ENCODE measurements around the gene HIGD1A.

Gene HIGD1A

DNA sequence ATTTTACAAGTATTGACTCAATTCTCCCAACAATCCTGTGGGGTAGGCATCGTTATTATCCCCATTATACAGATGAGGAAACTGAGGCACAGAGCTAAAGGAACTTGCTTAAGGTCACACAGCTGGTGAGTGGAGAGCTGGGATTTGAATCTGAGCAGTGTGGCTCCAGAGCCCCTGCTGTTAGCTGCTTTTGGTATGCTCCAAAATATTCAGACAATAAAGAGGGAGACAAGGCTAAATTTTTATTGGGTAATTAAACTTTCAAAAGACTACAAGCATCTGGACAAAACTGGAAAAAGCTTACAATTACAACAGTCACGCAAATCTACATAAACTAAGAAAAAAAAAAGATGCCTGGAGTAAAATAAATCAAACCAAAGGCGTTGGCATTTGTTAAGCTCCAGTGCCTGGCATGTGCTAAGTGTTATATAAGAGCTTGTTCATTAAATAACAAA is 59.0 kb downstream of the HIGD1A start:
- DNase-seq (ENCODE audit: insufficient read length, low spot score): no peak
- no peak for FAIRE-seq
- TF ChIP-seq POLR2AphosphoS5 (IDR thresholded peaks at IDR 0.05; ENCODE audit: low read depth, low read length) (no peak), PAX5 (IDR thresholded peaks at IDR 0.05; ENCODE audit: insufficient read depth, low read length, severe bottlenecking) (no peak), TAF1 (IDR thresholded peaks at IDR 0.05; ENCODE audit: low read depth, low read length) (no peak), POLR2A (IDR thresholded peaks at IDR 0.05; ENCODE audit: low read depth, low read length) (no peak), POU2F2 (IDR thresholded peaks at IDR 0.05; ENCODE audit: low read depth, low read length) (no peak), SPI1 (IDR thresholded peaks at IDR 0.05; ENCODE audit: low read depth, low read length) (no peak)

DNA sequence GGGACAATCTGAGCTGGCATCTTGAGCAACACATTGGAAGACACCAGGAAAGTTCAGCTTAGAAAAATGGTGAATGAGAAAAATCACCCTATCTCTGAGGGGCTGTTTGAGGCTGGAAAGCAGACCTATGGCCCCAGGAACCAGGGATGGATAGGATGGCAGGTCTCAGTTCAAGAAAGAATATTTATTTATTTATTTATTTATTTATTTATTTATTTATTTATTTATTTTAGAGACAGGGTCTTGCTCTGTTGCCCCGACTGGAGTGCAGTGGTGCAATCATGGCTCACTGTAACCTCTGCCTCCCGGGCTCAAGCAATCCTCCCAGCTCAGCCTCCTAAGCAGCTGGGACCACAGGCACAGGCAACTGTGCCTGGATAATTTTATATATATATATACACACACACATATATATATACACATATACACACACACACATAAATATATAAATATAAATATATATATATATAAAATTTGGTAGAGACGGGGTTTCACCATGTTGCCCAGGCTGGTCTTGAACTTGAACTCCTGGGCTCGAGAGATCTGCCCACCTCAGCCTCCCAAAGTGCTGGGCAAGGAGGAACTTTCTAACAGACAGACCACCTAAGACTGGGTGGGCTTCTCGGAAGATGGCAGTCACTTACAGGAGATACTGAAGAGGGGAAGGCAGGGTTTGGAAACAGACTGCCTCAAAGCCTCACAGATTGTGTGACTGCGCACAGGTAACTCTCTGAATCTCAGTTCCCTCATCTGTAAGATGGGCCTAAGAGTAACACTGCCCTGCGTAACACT is 60.9 kb downstream of the HIGD1A start:
- TF ChIP-seq TAF1 (IDR thresholded peaks at IDR 0.05; ENCODE audit: low read depth, low read length): no peak
- TF ChIP-seq POLR2A (IDR thresholded peaks at IDR 0.05; ENCODE audit: low read depth, low read length): no peak
- TF ChIP-seq SPI1 (IDR thresholded peaks at IDR 0.05; ENCODE audit: low read depth, low read length): no peak
- TF ChIP-seq POLR2AphosphoS5 (IDR thresholded peaks at IDR 0.05; ENCODE audit: low read depth, low read length): no peak
- no peak for TF ChIP-seq POU2F2 (IDR thresholded peaks at IDR 0.05; ENCODE audit: low read depth, low read length)
- no peak for TF ChIP-seq PAX5 (IDR thresholded peaks at IDR 0.05; ENCODE audit: insufficient read depth, low read length, severe bottlenecking)
- FAIRE-seq (no peak), DNase-seq (ENCODE audit: insufficient read length, low spot score) (no peak)

DNA sequence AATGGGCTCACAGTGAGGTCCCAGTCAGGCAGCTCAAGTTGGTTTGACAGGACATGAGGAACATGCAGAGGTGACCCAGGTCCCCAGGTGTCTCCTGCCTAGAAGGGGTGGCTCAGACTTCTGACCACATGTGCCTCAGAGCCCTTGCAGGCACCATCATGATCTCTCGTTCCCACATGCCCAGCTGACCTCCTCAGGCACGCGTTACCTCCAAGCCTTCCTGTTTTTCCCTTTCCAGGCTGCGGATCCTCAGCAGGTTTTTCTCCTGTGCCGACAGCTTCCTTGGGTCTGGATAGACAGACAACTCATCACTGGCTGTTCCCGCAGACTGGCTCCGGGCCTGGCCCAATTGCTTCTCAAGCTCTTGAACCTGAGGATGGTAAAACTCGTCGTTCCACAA is 61.6 kb downstream of the HIGD1A start:
- TF ChIP-seq POLR2A (IDR thresholded peaks at IDR 0.05; ENCODE audit: low read depth, low read length): no peak
- TF ChIP-seq POU2F2 (IDR thresholded peaks at IDR 0.05; ENCODE audit: low read depth, low read length): no peak
- no peak for TF ChIP-seq POLR2AphosphoS5 (IDR thresholded peaks at IDR 0.05; ENCODE audit: low read depth, low read length)
- TF ChIP-seq TAF1 (IDR thresholded peaks at IDR 0.05; ENCODE audit: low read depth, low read length): no peak
- no peak for TF ChIP-seq PAX5 (IDR thresholded peaks at IDR 0.05; ENCODE audit: insufficient read depth, low read length, severe bottlenecking)
- no peak for TF ChIP-seq SPI1 (IDR thresholded peaks at IDR 0.05; ENCODE audit: low read depth, low read length)
- DNase-seq (ENCODE audit: insufficient read length, low spot score) (no peak), FAIRE-seq (no peak)

DNA sequence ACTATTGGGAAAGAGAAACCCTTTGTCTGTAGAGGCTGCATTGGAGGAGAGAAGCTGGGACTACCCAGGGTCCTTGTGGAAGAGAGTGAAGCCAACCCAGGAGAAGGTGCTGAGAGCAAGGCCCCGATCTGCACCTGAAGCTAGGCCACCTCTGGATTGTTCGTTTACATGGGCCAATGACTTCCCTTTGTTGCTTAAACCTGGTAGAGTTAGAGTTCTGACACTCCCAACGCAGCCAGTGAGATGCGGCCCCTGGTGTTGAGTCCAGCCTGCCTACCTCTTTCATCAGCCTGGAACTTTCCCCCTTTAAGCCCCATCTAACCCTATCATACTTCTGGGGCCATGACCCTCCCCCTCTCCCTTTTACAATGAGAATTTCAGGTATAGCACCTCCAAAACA is 62.0 kb downstream of the HIGD1A start:
- no peak for DNase-seq (ENCODE audit: insufficient read length, low spot score)
- TF ChIP-seq POLR2AphosphoS5 (IDR thresholded peaks at IDR 0.05; ENCODE audit: low read depth, low read length) (no peak), POU2F2 (IDR thresholded peaks at IDR 0.05; ENCODE audit: low read depth, low read length) (no peak), POLR2A (IDR thresholded peaks at IDR 0.05; ENCODE audit: low read depth, low read length) (no peak), SPI1 (IDR thresholded peaks at IDR 0.05; ENCODE audit: low read depth, low read length) (no peak), PAX5 (IDR thresholded peaks at IDR 0.05; ENCODE audit: insufficient read depth, low read length, severe bottlenecking) (no peak), TAF1 (IDR thresholded peaks at IDR 0.05; ENCODE audit: low read depth, low read length) (no peak)
- no peak for FAIRE-seq

DNA sequence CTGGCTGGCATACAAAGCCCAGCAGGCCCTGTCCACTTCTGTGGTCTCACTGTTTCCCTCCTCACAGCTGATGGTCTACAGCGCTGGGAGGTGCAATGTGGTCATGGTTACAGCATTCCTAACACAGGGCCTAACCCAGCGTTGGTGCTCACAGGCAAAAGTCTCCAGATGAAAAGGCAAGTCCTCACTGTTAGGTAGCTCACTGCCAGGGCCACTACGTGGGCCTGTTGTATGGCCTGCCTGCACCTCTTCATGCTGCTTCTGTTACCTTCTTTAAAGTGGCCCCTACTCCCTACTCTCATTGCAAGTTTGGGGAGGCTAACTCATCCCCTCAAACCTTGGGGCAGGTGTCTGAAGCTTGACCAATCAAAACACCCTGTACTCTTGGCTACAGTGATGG is 62.5 kb downstream of the HIGD1A start:
- no peak for DNase-seq (ENCODE audit: insufficient read length, low spot score)
- no peak for FAIRE-seq
- TF ChIP-seq SPI1 (IDR thresholded peaks at IDR 0.05; ENCODE audit: low read depth, low read length) (no peak), POLR2AphosphoS5 (IDR thresholded peaks at IDR 0.05; ENCODE audit: low read depth, low read length) (no peak), POLR2A (IDR thresholded peaks at IDR 0.05; ENCODE audit: low read depth, low read length) (no peak), TAF1 (IDR thresholded peaks at IDR 0.05; ENCODE audit: low read depth, low read length) (no peak), PAX5 (IDR thresholded peaks at IDR 0.05; ENCODE audit: insufficient read depth, low read length, severe bottlenecking) (no peak), POU2F2 (IDR thresholded peaks at IDR 0.05; ENCODE audit: low read depth, low read length) (no peak)

DNA sequence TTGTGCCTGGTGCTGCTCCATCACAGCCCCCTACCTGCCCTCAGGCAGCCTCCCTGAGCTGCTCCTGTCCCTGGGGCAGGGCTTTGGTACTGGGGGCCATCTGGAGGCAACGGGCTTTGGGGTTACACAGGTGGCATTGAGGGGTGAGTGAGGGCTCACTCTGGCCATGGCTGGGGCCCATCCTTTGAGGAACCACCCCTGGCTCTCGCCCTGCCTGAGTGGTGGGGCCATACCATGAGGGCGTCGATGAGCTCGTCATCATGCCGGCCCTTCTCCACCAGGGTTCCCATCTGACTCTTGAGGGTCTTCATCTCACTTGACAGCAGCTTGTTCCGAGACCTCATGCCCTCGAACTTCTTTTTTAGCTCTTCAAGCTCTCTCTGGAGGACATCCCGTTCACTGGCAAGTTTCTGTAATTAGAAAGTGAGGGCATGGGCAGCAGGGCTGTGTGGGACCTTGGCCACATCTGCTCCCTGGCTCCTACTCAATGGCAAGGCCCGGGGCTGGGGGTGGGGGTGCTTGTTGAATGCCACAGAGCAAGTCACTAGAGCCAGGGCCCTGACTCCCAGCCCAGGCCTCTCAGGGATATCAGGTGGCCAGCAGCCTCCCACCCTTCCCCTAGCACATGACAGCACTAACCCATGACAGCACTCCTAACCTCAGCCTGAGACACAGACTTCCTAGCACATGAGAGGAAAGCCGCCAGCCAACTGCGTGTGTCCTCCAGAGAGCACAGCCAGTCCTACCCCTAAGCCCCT is 64.7 kb downstream of the HIGD1A start:
- FAIRE-seq: no peak
- no peak for TF ChIP-seq POU2F2 (IDR thresholded peaks at IDR 0.05; ENCODE audit: low read depth, low read length)
- TF ChIP-seq SPI1 (IDR thresholded peaks at IDR 0.05; ENCODE audit: low read depth, low read length): no peak
- no peak for TF ChIP-seq PAX5 (IDR thresholded peaks at IDR 0.05; ENCODE audit: insufficient read depth, low read length, severe bottlenecking)
- no peak for TF ChIP-seq TAF1 (IDR thresholded peaks at IDR 0.05; ENCODE audit: low read depth, low read length)
- no peak for TF ChIP-seq POLR2A (IDR thresholded peaks at IDR 0.05; ENCODE audit: low read depth, low read length)
- no peak for TF ChIP-seq POLR2AphosphoS5 (IDR thresholded peaks at IDR 0.05; ENCODE audit: low read depth, low read length)
- DNase-seq (ENCODE audit: insufficient read length, low spot score): no peak

DNA sequence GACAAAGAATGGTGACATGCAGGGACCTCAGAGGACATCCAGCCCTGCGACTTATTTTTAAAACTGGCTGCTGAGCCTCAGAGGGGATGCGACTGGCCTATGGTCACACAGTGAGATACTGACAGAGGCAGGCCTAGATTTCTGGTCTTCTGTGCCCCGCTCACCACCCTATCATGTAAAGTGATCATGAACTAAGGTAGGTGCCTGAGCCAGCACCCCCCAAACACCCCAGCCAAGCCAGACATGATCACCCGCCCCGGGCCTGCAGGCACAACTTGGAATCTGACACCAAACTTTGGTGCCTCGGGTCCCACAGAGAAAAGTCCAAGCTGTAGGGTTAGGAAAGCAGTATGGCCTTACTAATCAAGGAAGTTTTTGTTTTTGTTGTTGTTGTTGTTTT is 67.8 kb downstream of the HIGD1A start:
- TF ChIP-seq SPI1 (IDR thresholded peaks at IDR 0.05; ENCODE audit: low read depth, low read length) (no peak), POLR2A (IDR thresholded peaks at IDR 0.05; ENCODE audit: low read depth, low read length) (no peak), POU2F2 (IDR thresholded peaks at IDR 0.05; ENCODE audit: low read depth, low read length) (no peak), TAF1 (IDR thresholded peaks at IDR 0.05; ENCODE audit: low read depth, low read length) (no peak), PAX5 (IDR thresholded peaks at IDR 0.05; ENCODE audit: insufficient read depth, low read length, severe bottlenecking) (no peak), POLR2AphosphoS5 (IDR thresholded peaks at IDR 0.05; ENCODE audit: low read depth, low read length) (no peak)
- FAIRE-seq (no peak), DNase-seq (ENCODE audit: insufficient read length, low spot score) (no peak)

DNA sequence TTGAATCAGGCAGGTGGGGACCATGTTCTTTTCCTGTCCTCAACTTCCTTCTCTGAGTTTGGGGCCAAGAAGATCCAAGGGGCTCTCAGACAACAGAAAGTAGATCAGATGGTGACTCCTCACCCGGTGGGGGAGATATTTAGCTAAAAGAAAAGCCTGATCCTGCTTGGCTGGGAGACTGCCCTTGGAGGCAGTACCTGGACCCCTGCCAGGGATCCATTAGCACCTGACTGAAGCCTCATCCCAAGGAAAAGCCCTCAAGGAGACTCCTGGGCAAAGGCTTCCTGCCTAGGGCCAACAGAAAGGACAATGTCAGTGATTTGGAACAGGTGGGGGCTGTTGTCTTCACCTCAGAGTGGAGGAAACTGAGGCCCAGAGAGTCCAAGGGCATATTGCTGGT is 68.2 kb downstream of the HIGD1A start:
- TF ChIP-seq SPI1 (IDR thresholded peaks at IDR 0.05; ENCODE audit: low read depth, low read length) (no peak), POU2F2 (IDR thresholded peaks at IDR 0.05; ENCODE audit: low read depth, low read length) (no peak), POLR2A (IDR thresholded peaks at IDR 0.05; ENCODE audit: low read depth, low read length) (no peak), TAF1 (IDR thresholded peaks at IDR 0.05; ENCODE audit: low read depth, low read length) (no peak), POLR2AphosphoS5 (IDR thresholded peaks at IDR 0.05; ENCODE audit: low read depth, low read length) (no peak), PAX5 (IDR thresholded peaks at IDR 0.05; ENCODE audit: insufficient read depth, low read length, severe bottlenecking) (no peak)
- FAIRE-seq (no peak), DNase-seq (ENCODE audit: insufficient read length, low spot score) (no peak)

DNA sequence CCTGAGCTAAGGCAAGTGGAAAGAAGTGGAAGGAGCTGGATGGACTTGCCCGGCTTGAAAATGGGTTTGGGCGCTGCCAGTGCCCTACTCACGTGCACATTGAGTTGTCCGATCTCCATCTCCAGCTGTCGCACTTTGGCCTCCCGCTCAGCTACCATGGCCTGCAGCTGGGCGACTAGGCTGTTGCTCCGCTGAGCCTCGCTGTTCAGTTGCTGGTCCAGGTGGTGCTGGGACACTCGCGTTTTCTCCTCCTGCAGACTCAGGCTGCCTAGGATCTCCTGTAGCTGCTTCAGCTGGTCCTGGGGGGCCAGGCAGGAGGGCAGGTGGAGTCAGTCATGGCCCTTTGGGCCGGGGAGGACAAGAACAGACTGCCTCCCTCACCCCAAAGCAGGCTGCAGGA is 68.7 kb downstream of the HIGD1A start:
- DNase-seq (ENCODE audit: insufficient read length, low spot score): no peak
- TF ChIP-seq SPI1 (IDR thresholded peaks at IDR 0.05; ENCODE audit: low read depth, low read length): no peak
- TF ChIP-seq TAF1 (IDR thresholded peaks at IDR 0.05; ENCODE audit: low read depth, low read length): no peak
- TF ChIP-seq POU2F2 (IDR thresholded peaks at IDR 0.05; ENCODE audit: low read depth, low read length): no peak
- TF ChIP-seq POLR2AphosphoS5 (IDR thresholded peaks at IDR 0.05; ENCODE audit: low read depth, low read length): no peak
- no peak for TF ChIP-seq PAX5 (IDR thresholded peaks at IDR 0.05; ENCODE audit: insufficient read depth, low read length, severe bottlenecking)
- TF ChIP-seq POLR2A (IDR thresholded peaks at IDR 0.05; ENCODE audit: low read depth, low read length): no peak
- no peak for FAIRE-seq
